DND-41 (cell line): ENCODE data around the gene KRTAP10-3.

Experiments
- ATAC-seq: fragments of 200-7000 bp; cut with Tn5 transposase; 3 replicates; pipeline ENCODE4 v1.9.1; 2021; ENCODE audit warnings: low read depth; ENCODE audit not compliant: insufficient read depth
- DNase-seq: peaks from one replicate; pipeline ENCODE4 v3.0.0-alpha.2; 2020
- H2AFZ ChIP-seq: 2 replicates; pipeline ENCODE4 v1.6.0; 2012; ENCODE audit warnings: low read depth, low read length
- H3K27ac ChIP-seq: 2 replicates; pipeline ENCODE4 v1.5.1; 2012; ENCODE audit warnings: low read length, inconsistent platforms
- H3K27me3 ChIP-seq: fragments of 200-600 bp; sonication (generic); 2 replicates; pipeline ENCODE4 v1.6.0; 2012; ENCODE audit warnings: low read length, mild to moderate bottlenecking, inconsistent platforms; ENCODE audit not compliant: insufficient read depth, poor library complexity
- H3K36me3 ChIP-seq: 2 replicates; pipeline ENCODE4 v1.5.1; 2012; ENCODE audit warnings: low read length, inconsistent platforms; ENCODE audit not compliant: insufficient read depth
- H3K4me1 ChIP-seq: 2 replicates; pipeline ENCODE4 v1.5.1; 2012; ENCODE audit warnings: mild to moderate bottlenecking, low read length; ENCODE audit not compliant: insufficient read depth
- H3K4me2 ChIP-seq: 2 replicates; pipeline ENCODE4 v1.6.0; 2012; ENCODE audit warnings: mild to moderate bottlenecking, moderate library complexity, low read length, inconsistent platforms; ENCODE audit not compliant: insufficient read depth
- H3K4me3 ChIP-seq, 2 experiments: fragments of 200-600 bp in 1 of 2; shearing (Covaris generic) in 1 of 2; 2 replicates each; pipeline ENCODE4 v1.5.1; 2012 to 2016; ENCODE audit warnings: inconsistent platforms in 2 of 2, low read length in 2 of 2, mild to moderate bottlenecking in 2 of 2, low read depth in 1 of 2, moderate library complexity in 1 of 2
- H3K79me2 ChIP-seq: 2 replicates; pipeline ENCODE4 v1.6.0; 2012; ENCODE audit warnings: low read length, inconsistent platforms; ENCODE audit not compliant: insufficient read depth
- H3K9ac ChIP-seq: 2 replicates; pipeline ENCODE4 v1.6.0; 2012; ENCODE audit warnings: low read depth, mild to moderate bottlenecking, inconsistent platforms, low read length, moderate library complexity
- H3K9me3 ChIP-seq: 2 replicates; pipeline ENCODE4 v1.5.1; 2012; ENCODE audit warnings: low read length, moderate library complexity, mild to moderate bottlenecking, inconsistent platforms; ENCODE audit not compliant: insufficient read depth, severe bottlenecking
- H4K20me1 ChIP-seq: 2 replicates; pipeline ENCODE4 v1.6.0; 2012; ENCODE audit warnings: low read length; ENCODE audit not compliant: insufficient read depth
- EZH2 ChIP-seq: IDR thresholded peaks from 3 replicates; pipeline ENCODE4 v1.6.1; 2012; ENCODE audit warnings: borderline replicate concordance, low read depth, mild to moderate bottlenecking, moderate library complexity, low read length, inconsistent platforms; ENCODE audit not compliant: severe bottlenecking
- TF ChIP-seq, protein P1 (sequence below): IDR thresholded peaks from 2 replicates; pipeline ENCODE4 v1.5.1; 2012; ENCODE audit warnings: borderline replicate concordance, low read length, moderate library complexity, mild to moderate bottlenecking; ENCODE audit not compliant: poor library complexity, severe bottlenecking; ENCODE audit errors: extremely low read depth

The KRTAP10-3 gene

DNA sequence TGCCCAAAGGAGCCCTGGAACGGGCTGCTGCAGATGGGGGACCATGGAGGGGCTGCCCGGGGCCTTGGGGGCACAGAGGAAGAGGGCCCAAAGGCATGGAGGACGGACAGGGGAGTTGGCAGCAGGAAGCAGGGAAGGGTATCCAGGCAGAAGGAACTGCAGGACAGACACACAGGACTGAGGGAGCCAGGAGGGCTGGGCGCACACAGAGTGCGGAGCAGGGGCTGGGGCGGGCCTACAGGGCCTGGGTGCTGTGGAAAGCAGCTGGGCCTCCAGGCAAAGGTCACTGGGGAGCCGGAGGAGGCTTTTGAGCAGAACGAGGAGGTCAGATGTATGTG, 46.7 kb downstream of the KRTAP10-3 start:
- H3K4me3 ChIP-seq: no peak overlapping the region
- no peak overlapping the region for H3K4me2 ChIP-seq
- no peak overlapping the region for H3K27ac ChIP-seq
- 0 out of 2 replicates have a peak, but pooled peaks cover 9% of the 10 kb centered on the region for H4K20me1 ChIP-seq
- H3K36me3 ChIP-seq: no peaks in the 10 kb centered on the region
- no peak for TF ChIP-seq EZH2
- TF ChIP-seq, protein P1, sequence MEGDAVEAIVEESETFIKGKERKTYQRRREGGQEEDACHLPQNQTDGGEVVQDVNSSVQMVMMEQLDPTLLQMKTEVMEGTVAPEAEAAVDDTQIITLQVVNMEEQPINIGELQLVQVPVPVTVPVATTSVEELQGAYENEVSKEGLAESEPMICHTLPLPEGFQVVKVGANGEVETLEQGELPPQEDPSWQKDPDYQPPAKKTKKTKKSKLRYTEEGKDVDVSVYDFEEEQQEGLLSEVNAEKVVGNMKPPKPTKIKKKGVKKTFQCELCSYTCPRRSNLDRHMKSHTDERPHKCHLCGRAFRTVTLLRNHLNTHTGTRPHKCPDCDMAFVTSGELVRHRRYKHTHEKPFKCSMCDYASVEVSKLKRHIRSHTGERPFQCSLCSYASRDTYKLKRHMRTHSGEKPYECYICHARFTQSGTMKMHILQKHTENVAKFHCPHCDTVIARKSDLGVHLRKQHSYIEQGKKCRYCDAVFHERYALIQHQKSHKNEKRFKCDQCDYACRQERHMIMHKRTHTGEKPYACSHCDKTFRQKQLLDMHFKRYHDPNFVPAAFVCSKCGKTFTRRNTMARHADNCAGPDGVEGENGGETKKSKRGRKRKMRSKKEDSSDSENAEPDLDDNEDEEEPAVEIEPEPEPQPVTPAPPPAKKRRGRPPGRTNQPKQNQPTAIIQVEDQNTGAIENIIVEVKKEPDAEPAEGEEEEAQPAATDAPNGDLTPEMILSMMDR: no peak
- H3K79me2 ChIP-seq: no peaks in the 10 kb centered on the region
- DNase-seq: no peak
- no peak overlapping the region for H3K9ac ChIP-seq
- no peak for ATAC-seq
- H3K27me3 ChIP-seq: no peaks in the 10 kb centered on the region
- H3K4me1 ChIP-seq: peaks cover 4% of the 10 kb centered on the region
- no peaks in the 10 kb centered on the region for H3K9me3 ChIP-seq
- no peak overlapping the region for H2AFZ ChIP-seq

DNA sequence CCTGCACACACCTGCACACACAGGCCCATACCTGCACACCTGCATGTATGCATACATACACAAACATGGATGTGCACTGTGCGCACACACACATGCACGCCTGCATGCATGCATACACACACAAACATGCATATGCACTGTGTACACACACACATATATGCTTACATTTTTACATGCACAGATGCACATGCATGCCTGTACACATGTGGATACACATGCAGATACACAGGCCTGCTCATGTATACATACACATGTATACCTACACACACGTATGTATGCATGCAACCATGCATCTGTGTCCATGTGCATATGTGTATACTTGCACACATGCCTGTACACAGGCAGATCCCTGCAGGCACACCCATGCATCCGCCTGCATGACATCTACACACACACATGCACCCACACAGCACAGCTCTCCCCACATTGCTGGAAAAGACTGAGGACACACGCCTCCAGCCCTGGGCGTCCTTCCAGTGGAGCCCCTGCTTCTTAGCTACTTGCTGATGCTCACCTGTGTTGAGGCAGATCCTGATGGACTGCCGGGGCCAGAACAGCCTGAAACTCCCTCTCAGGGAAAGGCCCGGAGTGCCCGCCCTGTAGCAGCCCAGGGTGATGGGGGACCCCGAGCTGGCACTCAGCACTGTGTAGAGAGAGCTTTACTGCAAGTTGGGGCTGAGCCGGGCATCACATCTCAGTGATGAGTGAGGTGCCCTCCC, 47.2 kb downstream of the KRTAP10-3 start:
- H3K79me2 ChIP-seq: no peaks in the 10 kb centered on the region
- H3K27ac ChIP-seq: no peak overlapping the region
- no peaks in the 10 kb centered on the region for H3K36me3 ChIP-seq
- ATAC-seq (no peak), DNase-seq (no peak)
- no peaks in the 10 kb centered on the region for H3K27me3 ChIP-seq
- no peak overlapping the region for H3K4me3 ChIP-seq
- peaks cover 4% of the 10 kb centered on the region for H3K4me1 ChIP-seq
- no peak overlapping the region for H3K4me2 ChIP-seq
- H2AFZ ChIP-seq: no peak overlapping the region
- H3K9me3 ChIP-seq: no peaks in the 10 kb centered on the region
- no peak for TF ChIP-seq EZH2
- TF ChIP-seq, protein P1: no peak
- 0 out of 2 replicates have a peak, but pooled peaks cover 9% of the 10 kb centered on the region for H4K20me1 ChIP-seq
- H3K9ac ChIP-seq: no peak overlapping the region

DNA sequence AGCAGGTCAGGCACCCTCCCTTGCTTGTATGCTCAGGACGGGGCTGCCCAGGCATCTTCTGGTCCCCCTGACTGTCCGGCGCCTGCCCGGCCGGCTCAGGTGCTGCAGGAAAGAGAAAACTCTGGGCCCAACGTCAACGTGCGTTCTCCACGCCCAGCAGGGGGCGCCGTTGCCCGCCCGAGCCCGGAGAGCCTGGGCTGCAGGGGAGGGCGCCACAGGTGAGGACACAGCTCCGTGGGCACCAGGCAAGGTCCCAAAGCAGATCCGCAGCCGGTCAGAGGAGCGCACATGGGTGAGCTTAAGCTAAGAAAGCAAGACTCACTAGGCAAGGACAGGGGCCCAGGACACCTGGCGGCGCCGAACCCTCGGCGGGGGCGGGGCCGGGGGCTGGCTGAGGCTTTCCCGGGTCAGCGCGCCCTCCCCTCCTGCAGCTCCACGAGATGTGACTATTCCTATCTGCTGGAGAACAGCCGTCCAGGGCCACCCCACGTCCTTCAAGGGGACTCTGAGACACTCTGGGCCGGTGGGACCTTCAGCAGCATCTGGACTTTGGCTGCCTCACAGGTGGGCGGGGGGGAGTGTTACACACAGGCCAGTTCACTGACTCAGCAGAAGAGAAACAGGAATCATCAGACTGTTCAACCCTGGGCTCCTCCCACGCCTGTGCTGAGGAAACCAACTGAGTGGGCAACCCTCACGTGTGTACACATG, 47.9 kb downstream of the KRTAP10-3 start:
- no peaks in the 10 kb centered on the region for H3K79me2 ChIP-seq
- H3K4me2 ChIP-seq: 0 out of 2 replicates have a peak overlapping the region, but pooled peaks have one; percentile 31
- H4K20me1 ChIP-seq: 0 out of 2 replicates have a peak, but pooled peaks cover 9% of the 10 kb centered on the region
- no peak overlapping the region for H3K9ac ChIP-seq
- H3K36me3 ChIP-seq: no peaks in the 10 kb centered on the region
- no peak for TF ChIP-seq EZH2
- TF ChIP-seq, protein P1: peak; percentile 90
- no peak overlapping the region for H3K4me3 ChIP-seq
- peaks cover 4% of the 10 kb centered on the region for H3K4me1 ChIP-seq
- no peaks in the 10 kb centered on the region for H3K27me3 ChIP-seq
- peak; percentile 84 for ATAC-seq
- peak; percentile 54 for DNase-seq
- H2AFZ ChIP-seq: no peak overlapping the region
- no peak overlapping the region for H3K27ac ChIP-seq
- H3K9me3 ChIP-seq: no peaks in the 10 kb centered on the region
